Nephron (organoid): ENCODE results near the gene ASB7.

ENCODE experiments used
- H3K27ac Mint-ChIP-seq, 3 experiments: 2 replicates each; pipeline ENCODE4 v1.8.0; 2020; ENCODE audit warnings: mixed read lengths in 3 of 3, mild to moderate bottlenecking in 2 of 3, moderate library complexity in 1 of 3
- H3K27me3 Mint-ChIP-seq: 2 replicates; pipeline ENCODE4 v1.8.0; 2021; ENCODE audit warnings: low read depth, mild to moderate bottlenecking, moderate library complexity, mixed read lengths
- H3K36me3 Mint-ChIP-seq: 2 replicates; pipeline ENCODE4 v1.8.0; 2020; ENCODE audit warnings: low read depth, mixed read lengths
- H3K4me1 Mint-ChIP-seq: 2 replicates; pipeline ENCODE4 v1.8.0; 2020; ENCODE audit warnings: mixed read lengths
- H3K4me3 Mint-ChIP-seq, 3 experiments: 2 replicates each; pipeline ENCODE4 v1.8.0; 2020; ENCODE audit warnings: mild to moderate bottlenecking in 3 of 3, mixed read lengths in 3 of 3, moderate library complexity in 2 of 3
- H3K9me3 Mint-ChIP-seq: 2 replicates; pipeline ENCODE4 v1.8.0; 2020; ENCODE audit warnings: mixed read lengths
- CTCF ChIP-seq, 3 experiments: fragments of 200-600 bp; sonication (generic); IDR thresholded peaks; one replicate each; pipeline ENCODE4 v1.5.0; 2021; ENCODE audit warnings: antibody characterized with exemption in 3 of 3; ENCODE audit not compliant: unreplicated experiment in 3 of 3

Gene ASB7

GRCh38 chr15:100691321-100691720 lies 88.9 kb downstream of the ASB7 start:
- Mint-ChIP-seq H3K36me3 (no peaks in the 10 kb centered on the region), H3K27ac (no peak overlapping the region), H3K4me3 (no peak overlapping the region), H3K27me3 (peaks cover 6% of the 10 kb centered on the region), H3K4me1 (peaks cover 30% of the 10 kb centered on the region), H3K9me3 (peaks cover 9% of the 10 kb centered on the region)
- no peak for TF ChIP-seq CTCF (IDR thresholded peaks at IDR 0.05; ENCODE audit: unreplicated experiment in 3 of 3)

DNA sequence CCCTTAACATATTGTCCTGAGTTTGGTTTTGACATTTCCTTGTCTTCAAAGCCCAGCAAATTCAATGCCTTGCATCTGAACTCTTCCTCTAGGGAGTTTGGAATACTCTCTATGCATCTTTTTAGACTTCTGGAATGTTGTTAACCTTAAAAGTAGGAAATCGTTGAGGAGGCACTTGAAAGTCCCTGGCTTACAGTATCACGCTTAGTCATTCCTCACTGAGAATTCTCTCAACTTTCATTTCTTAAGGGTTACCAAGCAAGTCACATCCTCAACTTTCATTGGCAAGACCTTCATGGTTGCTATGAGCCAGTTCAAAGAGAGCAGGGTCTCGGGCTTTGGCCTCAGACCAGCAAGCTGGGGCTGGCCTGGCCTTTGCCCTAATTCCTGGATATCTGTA lies 89.9 kb downstream of the ASB7 start:
- peaks cover 17% of the 10 kb centered on the region for H3K9me3 Mint-ChIP-seq
- no peaks in the 10 kb centered on the region for H3K36me3 Mint-ChIP-seq
- H3K27ac Mint-ChIP-seq = peak overlapping the region in 2 of 3 experiments; percentile 43 to 83
- peaks cover 25% of the 10 kb centered on the region for H3K4me1 Mint-ChIP-seq
- TF ChIP-seq CTCF (IDR thresholded peaks at IDR 0.05; ENCODE audit: unreplicated experiment in 3 of 3) = no peak
- H3K4me3 Mint-ChIP-seq = no peak overlapping the region
- peaks cover 6% of the 10 kb centered on the region for H3K27me3 Mint-ChIP-seq

GRCh38 chr15:100692671-100693070 lies 90.3 kb downstream of the ASB7 start:
- TF ChIP-seq CTCF (IDR thresholded peaks at IDR 0.05; ENCODE audit: unreplicated experiment in 3 of 3) = no peak
- Mint-ChIP-seq H3K4me1 (peaks cover 21% of the 10 kb centered on the region), H3K36me3 (no peaks in the 10 kb centered on the region), H3K4me3 (no peak overlapping the region), H3K9me3 (peaks cover 17% of the 10 kb centered on the region), H3K27me3 (peaks cover 6% of the 10 kb centered on the region), H3K27ac (peak overlapping the region in 2 of 3 experiments; percentile 43 to 83)

DNA sequence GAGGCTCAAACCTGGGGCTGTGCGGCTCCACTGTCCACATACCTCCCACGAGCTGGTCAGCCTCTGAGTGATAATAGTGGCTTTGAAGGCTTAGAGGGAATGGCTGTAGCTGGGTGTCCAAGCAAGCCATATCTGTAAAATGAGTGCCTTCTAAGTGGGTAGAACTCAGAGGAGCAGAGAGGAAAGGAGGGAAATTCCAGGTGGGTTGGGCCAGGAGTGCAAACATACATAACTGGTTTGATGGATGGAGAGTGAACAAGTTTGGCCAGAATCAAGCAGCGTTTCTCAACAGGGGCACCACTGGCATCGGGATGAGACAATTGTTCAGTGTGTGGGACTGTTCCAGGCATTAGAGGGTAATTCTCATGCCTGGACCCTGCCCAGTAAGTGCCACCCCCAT lies 91.1 kb downstream of the ASB7 start:
- Mint-ChIP-seq H3K36me3 (no peaks in the 10 kb centered on the region), H3K9me3 (peaks cover 19% of the 10 kb centered on the region), H3K4me3 (no peak overlapping the region), H3K27ac (peak overlapping the region in 2 of 3 experiments; percentile 43 to 83), H3K27me3 (peaks cover 6% of the 10 kb centered on the region), H3K4me1 (peaks cover 16% of the 10 kb centered on the region)
- no peak for TF ChIP-seq CTCF (IDR thresholded peaks at IDR 0.05; ENCODE audit: unreplicated experiment in 3 of 3)

GRCh38 chr15:100694381-100695021 lies 92.1 kb downstream of the ASB7 start:
- Mint-ChIP-seq H3K36me3 (no peaks in the 10 kb centered on the region), H3K4me3 (no peak overlapping the region), H3K27ac (peak overlapping the region; percentile 9 to 83 (median 52)), H3K9me3 (peaks cover 20% of the 10 kb centered on the region), H3K27me3 (peaks cover 7% of the 10 kb centered on the region), H3K4me1 (peaks cover 16% of the 10 kb centered on the region)
- TF ChIP-seq CTCF (IDR thresholded peaks at IDR 0.05; ENCODE audit: unreplicated experiment in 3 of 3) = no peak

- H3K36me3 Mint-ChIP-seq = no peaks in the 10 kb centered on the region
- peaks cover 16% of the 10 kb centered on the region for H3K4me1 Mint-ChIP-seq
- peaks cover 20% of the 10 kb centered on the region for H3K9me3 Mint-ChIP-seq
- no peak for TF ChIP-seq CTCF (IDR thresholded peaks at IDR 0.05; ENCODE audit: unreplicated experiment in 3 of 3)
- H3K4me3 Mint-ChIP-seq = no peak overlapping the region
- peaks cover 7% of the 10 kb centered on the region for H3K27me3 Mint-ChIP-seq
- peak overlapping the region in 2 of 3 experiments; percentile 52 to 83 for H3K27ac Mint-ChIP-seq
Measured at GRCh38 chr15:100695048-100695447, 92.7 kb downstream of the ASB7 start.
